LNCAP (cell line): ENCODE data around the gene SLC6A6.

ENCODE experiments used
- CTCF ChIP-seq: fragments of 450-650 bp; IDR thresholded peaks from 2 replicates; pipeline ENCODE4 v1.5.1; 2017; ENCODE audit warnings: mild to moderate bottlenecking

SLC6A6 gene

GRCh38 chr3:14424711-14425580, 22.5 kb downstream of the SLC6A6 start:
- TF ChIP-seq CTCF: no peak

GRCh38 chr3:14425581-14426304, 23.3 kb downstream of the SLC6A6 start:
- no peak for TF ChIP-seq CTCF

- TF ChIP-seq CTCF: no peak
Observed at GRCh38 chr3:14426305-14426620, 23.9 kb downstream of the SLC6A6 start.

GRCh38 chr3:14428087-14429033, 26.0 kb downstream of the SLC6A6 start:
- no peak for TF ChIP-seq CTCF

- no peak for TF ChIP-seq CTCF
Observed at GRCh38 chr3:14429237-14429636, 26.8 kb downstream of the SLC6A6 start.

- no peak for TF ChIP-seq CTCF
Observed at GRCh38 chr3:14429640-14430039, 27.2 kb downstream of the SLC6A6 start.

- no peak for TF ChIP-seq CTCF
Observed at GRCh38 chr3:14430053-14430452, 27.6 kb downstream of the SLC6A6 start.
